Mammary epithelial cell (primary cell): Measurements from ENCODE around the gene SPPL2A.

Source experiments
- EZH2 ChIP-seq: IDR thresholded peaks from 2 replicates; pipeline ENCODE4 v1.6.1; 2012; ENCODE audit warnings: low read length, inconsistent platforms, borderline replicate concordance
- TF ChIP-seq, protein P1 (sequence below), 2 donors: IDR thresholded peaks in 1 of 2; conservative IDR thresholded peaks in 1 of 2; 2 replicates each; pipeline ENCODE4 v1.5.1; 2011 to 2012; ENCODE audit warnings: inconsistent platforms in 2 of 2, low read length in 2 of 2, mild to moderate bottlenecking in 2 of 2, control low read depth in 1 of 2, low read depth in 1 of 2; ENCODE audit not compliant: insufficient read depth in 1 of 2; ENCODE audit errors: extremely low read depth in 1 of 2

DNA sequence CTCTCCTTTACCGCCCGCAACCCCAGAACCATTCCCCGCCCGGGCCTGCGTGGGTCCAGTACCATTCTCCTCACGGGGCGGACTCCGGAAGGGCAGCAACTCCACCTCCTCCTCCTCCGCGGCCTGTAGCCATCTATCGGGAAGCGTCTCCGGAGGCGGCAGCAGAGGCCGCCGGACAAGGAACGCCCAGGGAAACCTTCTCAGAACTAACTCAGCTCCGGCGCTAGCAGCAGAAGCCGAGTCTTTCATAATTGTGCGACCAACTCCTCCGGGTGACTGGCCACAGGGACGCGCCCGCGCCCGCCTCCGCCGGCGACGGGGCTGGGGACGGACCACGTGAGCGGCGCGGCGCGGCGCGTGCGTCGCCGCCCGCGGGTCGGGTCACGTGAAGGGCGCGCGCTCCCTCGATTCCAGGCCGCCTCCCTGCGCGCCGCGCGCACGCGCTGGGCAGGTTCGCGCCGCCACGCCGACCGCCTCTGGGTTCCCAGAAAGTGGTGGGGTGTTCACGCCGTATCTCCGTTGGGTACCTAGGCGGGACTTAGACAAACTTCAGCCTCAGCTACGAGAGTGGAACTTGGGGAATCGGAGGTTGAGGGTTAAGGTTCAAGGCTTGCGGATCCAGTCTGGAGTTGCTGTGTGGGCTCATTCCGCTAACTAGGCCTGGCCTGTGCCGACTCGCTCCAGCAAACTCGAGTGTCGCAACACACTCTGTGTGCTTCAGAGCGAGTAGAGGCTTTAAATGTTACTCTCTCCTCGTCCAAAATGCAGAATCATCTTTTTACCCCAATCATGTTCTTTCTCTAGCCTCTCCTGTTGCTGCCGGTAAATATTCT lies 78.8 kb downstream of the SPPL2A start, which contains the start of gene TRPM7:
- TF ChIP-seq, protein P1, sequence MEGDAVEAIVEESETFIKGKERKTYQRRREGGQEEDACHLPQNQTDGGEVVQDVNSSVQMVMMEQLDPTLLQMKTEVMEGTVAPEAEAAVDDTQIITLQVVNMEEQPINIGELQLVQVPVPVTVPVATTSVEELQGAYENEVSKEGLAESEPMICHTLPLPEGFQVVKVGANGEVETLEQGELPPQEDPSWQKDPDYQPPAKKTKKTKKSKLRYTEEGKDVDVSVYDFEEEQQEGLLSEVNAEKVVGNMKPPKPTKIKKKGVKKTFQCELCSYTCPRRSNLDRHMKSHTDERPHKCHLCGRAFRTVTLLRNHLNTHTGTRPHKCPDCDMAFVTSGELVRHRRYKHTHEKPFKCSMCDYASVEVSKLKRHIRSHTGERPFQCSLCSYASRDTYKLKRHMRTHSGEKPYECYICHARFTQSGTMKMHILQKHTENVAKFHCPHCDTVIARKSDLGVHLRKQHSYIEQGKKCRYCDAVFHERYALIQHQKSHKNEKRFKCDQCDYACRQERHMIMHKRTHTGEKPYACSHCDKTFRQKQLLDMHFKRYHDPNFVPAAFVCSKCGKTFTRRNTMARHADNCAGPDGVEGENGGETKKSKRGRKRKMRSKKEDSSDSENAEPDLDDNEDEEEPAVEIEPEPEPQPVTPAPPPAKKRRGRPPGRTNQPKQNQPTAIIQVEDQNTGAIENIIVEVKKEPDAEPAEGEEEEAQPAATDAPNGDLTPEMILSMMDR (conservative IDR thresholded peaks at IDR 0.05 in 1 of 2, IDR thresholded peaks at IDR 0.05 in 1 of 2; ENCODE audit: extremely low read depth in 1 of 2, insufficient read depth in 1 of 2, low read depth in 1 of 2, low read length in 2 of 2) = peak in 1 of 2 donors; percentile 28
- no peak for TF ChIP-seq EZH2
